ENCODE data around the gene IGF1R.
A peak's percentile ranks its signal among the peaks of the same experiment; 100 is the strongest.

Gene IGF1R

DNA sequence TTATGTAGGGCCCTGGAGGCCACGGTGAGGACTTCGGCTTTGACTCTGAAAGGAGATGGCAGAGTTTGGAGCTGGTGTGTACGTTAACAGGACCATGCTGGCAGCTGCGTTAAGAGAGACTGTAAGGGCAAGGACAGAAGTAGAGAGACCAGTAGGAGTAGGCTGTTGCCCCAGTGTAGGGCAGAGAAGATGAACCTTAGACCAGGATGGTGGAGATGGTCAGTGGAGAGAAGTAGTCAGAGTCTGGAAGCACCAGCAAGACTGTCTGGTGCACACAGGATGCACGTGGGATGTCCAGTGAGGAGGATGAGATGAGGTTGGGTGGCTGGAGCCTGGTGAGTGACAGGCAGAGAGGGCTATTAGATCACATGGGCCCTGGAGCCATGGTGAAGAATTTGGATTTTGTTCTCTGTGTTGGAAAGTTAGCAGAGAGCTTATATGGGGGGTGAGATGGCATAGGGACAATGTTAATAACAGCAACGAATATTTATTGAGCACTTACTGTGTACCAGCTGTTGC, 150.1 kb downstream of the IGF1R start:
- DNase-seq (ENCODE audit: low spot score) = no peak

- no peak for DNase-seq (ENCODE audit: low spot score)
Observed at GRCh38 chr15:98799461-98800390, 151.4 kb downstream of the IGF1R start.

DNA sequence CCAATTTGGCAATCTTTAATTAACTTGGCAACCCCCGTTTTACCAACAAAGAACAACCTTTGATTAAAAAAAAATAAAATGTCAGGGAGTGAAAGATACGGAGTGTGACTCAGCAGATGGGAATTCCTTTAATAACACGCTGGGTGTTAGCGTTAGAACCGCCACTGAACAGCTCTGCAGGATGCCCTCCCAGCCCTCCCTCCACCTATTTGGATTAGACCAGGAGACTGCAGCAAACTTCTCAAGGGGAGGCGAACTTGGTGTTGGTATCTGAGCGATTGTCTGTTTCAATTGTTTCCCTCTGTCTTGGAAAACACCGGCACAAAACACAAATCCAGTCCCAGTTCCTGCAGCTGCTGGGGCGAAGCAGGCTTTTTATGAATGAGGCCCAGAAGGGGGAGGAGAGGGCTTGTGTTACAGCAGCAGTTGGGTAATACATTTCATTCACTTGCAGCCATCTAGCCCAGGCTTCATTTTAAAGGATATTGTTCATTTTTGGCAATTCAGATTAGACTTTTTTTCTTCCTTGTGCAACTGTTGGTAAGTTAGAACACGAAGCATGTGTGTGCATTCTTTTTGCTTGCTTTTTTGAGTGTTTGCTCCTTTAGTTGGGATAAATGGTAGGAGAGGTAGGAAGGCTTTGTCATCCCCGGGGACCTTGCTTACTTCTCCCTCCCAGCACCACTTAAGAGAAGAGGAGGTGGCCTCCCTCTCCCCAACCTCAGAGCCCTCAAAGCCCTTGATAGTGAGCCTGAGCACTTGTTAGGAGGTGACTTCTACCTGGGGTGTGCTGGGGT, 152.3 kb downstream of the IGF1R start:
- DNase-seq (ENCODE audit: low spot score) = peak; percentile 55

GRCh38 chr15:98801234-98801561, 152.9 kb downstream of the IGF1R start:
- no peak for DNase-seq (ENCODE audit: low spot score)

GRCh38 chr15:98802187-98802586, 153.8 kb downstream of the IGF1R start:
- no peak for DNase-seq (ENCODE audit: low spot score)

GRCh38 chr15:98803228-98804056, 155.1 kb downstream of the IGF1R start:
- no peak for DNase-seq (ENCODE audit: low spot score)

DNA sequence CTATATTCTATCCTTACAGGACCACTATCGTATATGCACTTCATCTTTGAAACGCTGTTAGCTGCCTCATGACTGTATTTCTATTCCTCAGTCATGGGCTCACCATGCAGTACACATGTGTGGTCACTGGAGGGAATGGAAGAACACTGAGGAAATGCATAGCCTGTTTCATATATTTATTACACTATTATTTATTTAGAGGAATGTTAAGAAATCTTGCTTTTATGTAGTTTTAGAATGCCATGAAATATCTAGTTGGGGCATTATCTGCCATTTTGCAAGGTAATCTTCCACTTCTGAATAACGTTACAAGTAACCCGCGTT, 155.7 kb downstream of the IGF1R start:
- no peak for DNase-seq (ENCODE audit: low spot score)

DNA sequence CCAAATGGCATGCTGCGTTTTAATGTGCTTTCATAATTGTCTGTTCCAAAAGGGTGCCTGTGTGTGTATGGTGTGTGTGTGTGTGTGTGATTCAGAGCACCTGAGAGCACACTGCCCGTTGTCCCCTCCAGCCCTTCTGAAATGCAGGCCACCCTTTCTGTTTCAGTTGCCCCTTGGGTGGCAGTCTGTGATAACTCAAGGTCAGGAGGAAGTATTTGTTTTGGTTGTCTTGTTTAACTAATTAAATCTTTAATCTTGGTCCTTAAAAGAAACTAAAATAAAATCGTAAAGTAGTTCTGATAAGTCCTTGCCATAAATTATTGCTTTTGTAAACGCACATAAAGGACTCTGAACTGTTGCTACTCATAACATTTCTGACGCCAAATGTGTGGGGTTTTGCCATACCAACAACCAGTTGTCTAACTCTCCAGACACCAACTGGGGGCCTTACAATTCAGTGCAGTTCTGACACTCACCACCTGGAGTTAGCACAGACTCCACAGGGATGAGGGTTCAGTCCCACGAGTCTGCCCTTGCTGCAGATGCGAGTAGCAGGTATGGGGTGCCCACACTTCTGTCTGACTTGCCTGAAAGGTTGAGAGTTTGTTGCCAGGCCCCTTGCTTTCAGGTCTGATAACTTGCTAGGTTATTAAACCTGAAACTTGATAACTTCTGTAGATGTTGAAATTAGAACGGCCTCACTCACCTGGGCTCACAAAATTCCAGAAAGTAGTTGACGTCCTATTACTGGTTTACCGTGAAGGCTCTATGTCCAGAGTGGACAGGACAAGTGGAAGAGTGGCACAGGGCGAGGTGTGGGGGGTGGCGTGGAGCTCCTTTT, 157.3 kb downstream of the IGF1R start:
- peak; percentile 40 for DNase-seq (ENCODE audit: low spot score)

DNA sequence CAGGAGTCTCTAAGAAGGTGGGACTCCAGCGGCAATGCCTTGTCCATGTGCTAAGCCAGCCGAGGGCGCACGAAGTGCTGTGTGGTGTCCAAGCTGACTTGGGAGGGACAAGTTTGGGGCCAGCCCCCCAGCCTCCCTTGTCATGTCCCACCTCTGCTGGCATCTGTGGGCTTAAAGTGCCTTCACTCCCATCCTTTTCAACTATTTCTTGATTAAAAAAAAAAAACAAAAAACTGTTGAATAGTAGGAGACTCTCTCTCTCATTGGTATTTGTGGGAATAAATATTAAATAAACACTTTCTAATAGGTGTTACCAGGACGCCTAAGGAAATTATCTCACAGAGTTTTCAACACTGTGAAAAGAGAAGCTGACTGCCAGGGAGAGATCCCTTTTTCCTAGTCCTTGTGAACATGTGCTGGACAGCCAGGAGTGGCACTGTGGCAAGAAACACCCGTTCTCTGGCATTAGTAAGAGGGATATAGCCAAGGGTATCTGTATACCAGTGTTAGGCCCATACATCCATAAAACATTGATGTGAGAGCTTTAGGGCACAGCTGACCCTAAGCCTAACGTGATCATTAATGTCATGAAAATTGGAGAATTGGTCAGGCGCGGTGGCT, 158.0 kb downstream of the IGF1R start:
- DNase-seq (ENCODE audit: low spot score) = no peak

DNA sequence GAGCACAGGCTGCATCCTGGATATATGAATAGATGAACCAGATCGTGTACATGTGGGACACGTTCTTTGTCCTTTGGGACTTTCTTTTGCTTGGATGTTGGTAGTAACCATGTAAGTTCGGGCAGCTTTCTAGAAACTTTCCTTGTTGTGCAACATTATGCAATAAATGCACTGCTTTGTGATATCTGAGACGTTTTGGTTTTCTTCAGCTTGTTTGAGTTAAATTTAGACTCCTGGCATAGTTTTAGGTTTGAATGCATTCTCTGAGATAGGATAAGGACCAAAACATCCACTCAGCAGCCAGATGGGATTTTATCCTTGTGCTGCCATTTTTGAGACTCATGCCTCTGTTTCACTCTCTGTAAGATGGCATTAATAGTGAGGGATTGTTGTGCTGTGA, 158.9 kb downstream of the IGF1R start:
- DNase-seq (ENCODE audit: low spot score) = no peak

DNA sequence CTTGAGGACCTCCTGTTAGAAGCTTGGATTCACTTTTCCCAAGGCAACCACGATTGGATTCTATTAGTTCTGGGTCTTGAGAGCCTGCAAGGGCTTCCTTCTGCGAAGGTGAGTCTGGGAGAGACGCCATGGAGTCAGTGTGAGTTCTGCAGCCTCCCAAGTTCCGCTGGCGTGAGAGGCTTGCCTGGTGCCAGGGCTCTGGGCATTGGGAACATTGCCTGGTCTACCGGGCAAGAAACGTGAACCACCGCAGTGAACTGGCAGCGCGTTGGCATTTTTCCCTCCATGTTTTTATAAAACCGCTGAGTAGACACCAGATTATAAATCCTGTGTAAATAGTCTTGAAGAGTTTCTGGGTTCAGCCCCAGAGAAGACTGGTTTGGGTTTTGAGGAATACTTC, 160.9 kb downstream of the IGF1R start:
- no peak for DNase-seq (ENCODE audit: low spot score)

- peak; percentile 63 for DNase-seq (ENCODE audit: low spot score)
Observed at GRCh38 chr15:98812716-98813446, 164.5 kb downstream of the IGF1R start.

DNA sequence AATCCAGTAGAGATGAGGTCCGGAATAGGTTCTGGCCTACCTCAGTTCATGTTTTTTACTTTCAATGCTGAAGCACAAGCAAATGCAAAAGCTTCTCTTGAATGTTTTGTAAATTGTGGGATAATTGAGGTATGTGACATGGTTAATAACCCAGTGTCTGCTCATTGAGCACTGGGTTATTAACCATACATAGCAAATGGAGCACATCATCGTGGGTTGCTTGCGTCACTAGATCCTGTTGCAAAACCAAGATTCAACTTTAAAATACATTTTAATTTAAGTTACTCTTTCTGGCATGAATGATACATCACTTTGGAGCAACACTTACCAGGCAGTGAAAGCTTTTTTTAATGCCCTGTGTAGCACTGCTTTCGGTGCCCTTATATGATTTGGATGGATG, 165.6 kb downstream of the IGF1R start:
- no peak for DNase-seq (ENCODE audit: low spot score)

- no peak for DNase-seq (ENCODE audit: low spot score)
Observed at GRCh38 chr15:98815207-98815606, 166.9 kb downstream of the IGF1R start.

DNA sequence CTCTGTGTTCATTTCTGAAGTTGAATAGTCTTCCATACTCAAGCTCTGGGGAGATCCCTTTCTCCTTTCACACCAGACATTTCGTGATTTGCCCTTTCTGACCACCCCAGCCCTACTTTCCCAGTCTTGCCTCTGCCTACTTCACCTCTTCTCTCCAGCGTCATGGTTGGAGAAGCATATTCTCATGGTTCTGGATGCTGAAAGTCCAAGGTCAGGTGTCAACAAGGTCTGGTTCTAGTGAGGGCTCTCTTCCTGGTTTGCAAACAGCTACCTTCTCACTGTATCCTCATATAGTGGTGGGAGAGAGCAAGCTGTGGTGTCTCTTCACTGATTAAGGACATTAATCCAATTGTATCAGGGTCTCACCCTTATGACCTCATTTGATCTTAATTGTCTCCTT, 169.4 kb downstream of the IGF1R start:
- no peak for DNase-seq (ENCODE audit: low spot score)

DNA sequence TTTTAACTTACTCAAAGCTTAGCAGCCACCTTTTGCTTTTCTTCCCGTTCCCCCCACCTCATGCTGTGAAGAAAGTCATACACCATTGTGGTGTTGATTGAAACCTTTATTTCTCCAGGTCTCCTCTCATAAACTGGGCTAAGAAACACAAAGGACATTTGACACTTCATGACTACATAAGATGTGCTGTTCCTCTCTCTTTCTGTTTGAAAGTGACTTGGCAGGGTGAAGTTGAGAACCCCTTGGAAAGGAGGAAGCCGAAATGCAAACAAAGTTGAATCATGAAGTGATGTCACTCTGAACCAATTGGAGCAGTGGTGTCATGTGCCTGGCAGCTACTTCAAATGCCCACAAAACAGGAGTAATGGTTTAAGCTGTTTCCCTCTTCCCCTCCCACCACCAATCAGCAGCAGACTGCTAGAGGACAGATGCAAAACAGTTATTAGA, 174.7 kb downstream of the IGF1R start:
- DNase-seq (ENCODE audit: low spot score) = no peak

DNA sequence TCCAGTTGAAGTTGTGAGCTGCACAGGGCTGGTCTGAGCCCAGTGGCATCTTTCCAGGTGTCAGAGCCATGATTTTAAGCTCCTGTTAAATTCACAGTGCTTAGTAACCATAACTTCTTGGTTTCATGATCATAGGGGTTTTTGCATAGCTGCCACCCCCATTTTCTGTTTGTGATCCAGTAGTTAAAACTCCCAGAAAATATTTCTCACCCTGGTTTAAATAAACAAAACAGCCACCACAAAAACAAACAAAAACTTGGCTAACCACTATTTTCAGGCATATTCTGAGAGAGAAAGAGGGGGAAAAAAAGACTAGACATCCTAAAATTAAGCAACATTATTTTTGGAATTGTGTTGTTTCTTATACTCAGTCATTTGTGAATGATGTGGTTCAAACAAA, 175.3 kb downstream of the IGF1R start:
- DNase-seq (ENCODE audit: low spot score) = no peak

- DNase-seq (ENCODE audit: low spot score) = no peak
Observed at GRCh38 chr15:98824595-98824994, 176.3 kb downstream of the IGF1R start.

- no peak for DNase-seq (ENCODE audit: low spot score)
Observed at GRCh38 chr15:98826658-98827057, 178.3 kb downstream of the IGF1R start.

DNA sequence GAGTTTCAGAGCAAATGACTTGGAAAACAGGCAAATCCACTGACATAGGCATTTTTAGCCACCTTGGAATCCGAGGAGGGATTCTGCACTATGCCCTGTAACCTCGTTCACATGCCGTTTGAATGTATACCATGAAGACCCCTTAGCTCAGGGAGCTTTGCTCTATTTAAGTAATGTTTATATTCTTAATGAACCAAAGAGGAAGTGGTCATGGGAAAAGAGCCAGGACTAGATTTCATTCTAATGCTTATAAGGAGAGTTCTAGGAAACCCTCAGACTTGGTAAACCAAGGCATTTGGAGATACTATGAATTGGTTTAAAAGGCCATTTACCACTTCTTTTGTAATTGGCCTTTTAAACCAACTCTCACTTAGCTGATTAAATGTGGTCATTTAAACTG, 178.9 kb downstream of the IGF1R start:
- DNase-seq (ENCODE audit: low spot score) = no peak
